GM18909 (cell line): ENCODE results near the gene GUCY1A2.
"Not testable (repeated sequence)": the region's sequence is repeated elsewhere in the genome, so short reads cannot be mapped to it uniquely, and the experiment has no call there.

Source experiments
- ATAC-seq: cut with Tn5 transposase; IDR thresholded peaks from one replicate; pipeline ENCODE4 v1.9.1; 2021; ENCODE audit warnings: mild to moderate bottlenecking; ENCODE audit not compliant: unreplicated experiment, poor library complexity

GUCY1A2 gene

GRCh38 chr11:107018219-107018901 lies at the start of gene GUCY1A2:
GUCY1A2 (minus strand) TSS chr11:107018476; CDS start chr11:107018055, 421 bp downstream.
- peak; percentile 47 for ATAC-seq

GRCh38 chr11:107054391-107054790 lies 36.1 kb upstream of the GUCY1A2 start:
- ATAC-seq: no peak

- not testable (repeated sequence) for ATAC-seq
Observed at GRCh38 chr11:107051332-107051731, 33.1 kb upstream of the GUCY1A2 start.

GRCh38 chr11:107050899-107051298 lies 32.6 kb upstream of the GUCY1A2 start:
- not testable (repeated sequence) for ATAC-seq

GRCh38 chr11:107050121-107050520 lies 31.8 kb upstream of the GUCY1A2 start:
- ATAC-seq: no peak

GRCh38 chr11:107044503-107044902 lies 26.2 kb upstream of the GUCY1A2 start:
- no peak for ATAC-seq

- peak; percentile 79 for ATAC-seq
Observed at GRCh38 chr11:107043242-107044006, 25.1 kb upstream of the GUCY1A2 start.

GRCh38 chr11:107042748-107043147 lies 24.5 kb upstream of the GUCY1A2 start:
- ATAC-seq: no peak

GRCh38 chr11:107041088-107041444 lies 22.8 kb upstream of the GUCY1A2 start:
- no peak for ATAC-seq

GRCh38 chr11:107040433-107041087 lies 22.3 kb upstream of the GUCY1A2 start:
- peak; percentile 36 for ATAC-seq

- ATAC-seq: no peak
Observed at GRCh38 chr11:107025673-107026072, 7.4 kb upstream of the GUCY1A2 start.

GRCh38 chr11:107020594-107020993 lies 2.3 kb upstream of the GUCY1A2 start:
- ATAC-seq: no peak

GRCh38 chr11:107018902-107019493 lies 722 bp upstream of the GUCY1A2 start:
- ATAC-seq: no peak

GRCh38 chr11:107017433-107018218 lies 650 bp downstream of the GUCY1A2 start:
- peak; percentile 81 for ATAC-seq

- ATAC-seq: no peak
Observed at GRCh38 chr11:107017104-107017432, 1.2 kb downstream of the GUCY1A2 start.

- ATAC-seq: no peak
Observed at GRCh38 chr11:107014871-107015270, 3.4 kb downstream of the GUCY1A2 start.

GRCh38 chr11:107011977-107012376 lies 6.3 kb downstream of the GUCY1A2 start:
- no peak for ATAC-seq

GRCh38 chr11:107009190-107009589 lies 9.1 kb downstream of the GUCY1A2 start:
- no peak for ATAC-seq

GRCh38 chr11:107006076-107006833 lies 12.0 kb downstream of the GUCY1A2 start:
- ATAC-seq: no peak

- ATAC-seq: no peak
Observed at GRCh38 chr11:106999196-106999595, 19.1 kb downstream of the GUCY1A2 start.
